ENCODE measurements around the gene TAF7. TPM values are rescaled to one million over a fixed set of nuclear protein-coding genes. Genes with fewer than 3 reads are reported as not detected.
"Not testable (repeated sequence)": the region's sequence is repeated elsewhere in the genome, so short reads cannot be mapped to it uniquely, and the experiment has no call there.

TAF7 gene
- total RNA-seq, 1 donor from 2014 or later, result 101 TPM

DNA sequence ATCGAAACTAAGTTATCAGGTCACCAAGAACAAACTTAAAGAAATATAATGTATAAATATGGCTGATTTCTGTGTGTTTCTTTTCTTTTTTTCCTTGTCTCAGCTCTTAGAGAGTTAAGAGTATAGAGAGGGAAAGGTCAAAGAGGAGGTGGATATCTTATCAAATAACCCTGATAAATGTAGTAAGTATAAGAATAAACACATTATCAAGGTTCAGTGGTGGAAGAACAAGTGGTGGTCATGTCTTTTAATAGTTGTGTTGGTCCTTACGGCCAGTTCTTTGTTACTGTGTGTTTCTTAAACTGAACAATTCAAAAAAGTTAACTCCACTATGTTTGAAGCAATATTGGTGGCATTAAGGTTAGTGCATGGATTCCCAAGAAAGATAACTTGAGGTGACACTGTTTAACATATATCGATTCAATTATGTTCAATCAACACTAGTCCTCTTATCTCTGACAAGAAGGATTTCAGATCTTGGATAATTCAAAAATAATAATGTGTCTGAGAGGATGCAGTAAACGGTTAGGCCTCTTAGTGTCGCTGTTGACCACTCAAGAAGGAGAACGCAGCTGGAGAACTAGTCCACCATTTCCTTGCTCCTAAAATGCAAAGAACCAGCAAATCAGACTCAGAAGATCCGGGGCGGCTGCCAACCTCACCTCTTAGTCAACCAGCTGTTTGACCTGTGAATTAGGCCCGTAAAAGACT, 22.8 kb upstream of the TAF7 start, which contains the start of gene PCDHGA3:
PCDHGA3 (plus strand) TSS at position 588 of the 711 bp plus-strand sequence. CDS start 205 bp downstream, outside the sequence.
- DNase-seq (no peak), ATAC-seq (ENCODE audit: poor library complexity) (peak; percentile 66)
- intact Hi-C loops (cut with DNase I), result no loop called here

DNA sequence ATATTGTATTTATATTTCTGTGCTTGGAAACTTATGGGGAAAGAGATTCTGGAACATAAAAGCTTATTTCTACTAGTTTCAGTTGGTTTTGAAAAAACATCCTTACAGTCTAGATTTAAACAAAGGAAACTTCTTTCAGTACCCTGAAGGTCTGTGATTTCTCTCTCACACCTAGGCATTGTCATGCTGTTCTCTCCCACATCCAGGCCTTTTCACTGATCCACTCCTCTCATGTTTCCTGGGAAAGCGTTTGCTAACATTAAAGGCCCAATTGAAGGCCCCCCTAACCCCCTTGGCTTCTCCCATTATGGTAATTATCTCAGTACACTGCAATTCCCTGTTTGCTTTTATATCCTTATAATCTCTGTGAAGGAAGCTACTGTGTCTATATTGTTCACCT, 22.2 kb upstream of the TAF7 start:
- ATAC-seq (ENCODE audit: poor library complexity), result peak; percentile 67
- intact Hi-C loops (cut with DNase I), result no loop called here
- DNase-seq, result no peak

DNA sequence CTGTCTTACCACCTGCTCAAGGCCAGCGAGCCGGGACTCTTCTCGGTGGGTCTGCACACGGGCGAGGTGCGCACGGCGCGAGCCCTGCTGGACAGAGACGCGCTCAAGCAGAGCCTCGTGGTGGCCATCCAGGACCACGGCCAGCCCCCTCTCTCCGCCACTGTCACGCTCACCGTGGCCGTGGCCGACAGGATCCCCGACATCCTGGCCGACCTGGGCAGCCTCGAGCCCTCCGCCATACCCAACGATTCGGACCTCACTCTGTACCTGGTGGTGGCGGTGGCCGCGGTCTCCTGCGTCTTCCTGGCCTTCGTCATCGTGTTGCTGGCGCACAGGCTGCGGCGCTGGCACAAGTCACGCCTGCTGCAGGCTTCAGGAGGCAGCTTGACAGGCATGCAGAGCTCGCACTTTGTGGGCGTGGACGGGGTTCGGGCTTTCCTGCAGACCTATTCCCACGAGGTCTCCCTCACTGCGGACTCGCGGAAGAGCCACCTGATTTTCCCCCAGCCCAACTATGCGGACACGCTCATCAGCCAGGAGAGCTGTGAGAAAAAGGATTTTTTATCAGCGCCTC, 20.3 kb upstream of the TAF7 start:
- DNase-seq, result peak; percentile 54
- intact Hi-C loops (cut with DNase I); ATAC-seq (ENCODE audit: poor library complexity): not testable (repeated sequence)

DNA sequence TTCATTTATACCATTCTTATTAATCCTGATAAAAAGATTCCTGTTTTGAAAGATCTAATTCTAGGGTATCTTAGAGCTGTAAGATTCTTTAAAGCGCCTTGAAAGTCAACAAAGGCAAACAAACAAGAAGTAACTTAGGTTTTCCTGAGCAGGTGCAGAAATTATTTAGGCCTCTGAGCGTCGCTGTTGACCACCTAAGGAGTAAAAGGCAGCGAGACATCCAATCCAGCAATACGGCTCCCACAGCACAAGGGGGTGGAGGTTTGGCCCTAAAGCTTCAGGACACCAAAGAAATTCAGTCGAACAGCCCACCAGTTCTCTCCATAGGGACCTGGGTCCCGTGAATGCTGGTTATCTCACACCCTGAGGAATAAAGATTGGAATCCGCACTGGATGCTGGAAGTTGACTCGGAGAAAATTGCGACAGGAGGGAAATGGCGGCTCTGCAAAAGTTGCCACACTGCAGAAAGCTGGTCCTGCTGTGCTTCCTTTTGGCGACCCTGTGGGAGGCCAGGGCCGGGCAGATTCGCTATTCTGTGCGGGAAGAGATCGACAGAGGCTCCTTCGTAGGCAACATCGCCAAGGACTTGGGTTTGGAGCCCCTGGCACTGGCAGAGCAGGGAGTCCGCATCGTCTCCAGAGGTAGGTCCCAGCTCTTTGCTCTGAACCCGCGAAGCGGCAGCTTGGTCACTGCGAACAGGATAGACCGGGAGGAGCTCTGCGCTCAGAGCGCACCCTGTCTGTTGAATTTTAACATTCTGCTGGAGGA, 18.1 kb upstream of the TAF7 start, which contains the start of gene PCDHGA2:
PCDHGA2 (plus strand) TSS at position 223 of the 769 bp plus-strand sequence.
- intact Hi-C loops (cut with DNase I), result no loop called here
- no peak for DNase-seq
- peak; percentile 67 for ATAC-seq (ENCODE audit: poor library complexity)

DNA sequence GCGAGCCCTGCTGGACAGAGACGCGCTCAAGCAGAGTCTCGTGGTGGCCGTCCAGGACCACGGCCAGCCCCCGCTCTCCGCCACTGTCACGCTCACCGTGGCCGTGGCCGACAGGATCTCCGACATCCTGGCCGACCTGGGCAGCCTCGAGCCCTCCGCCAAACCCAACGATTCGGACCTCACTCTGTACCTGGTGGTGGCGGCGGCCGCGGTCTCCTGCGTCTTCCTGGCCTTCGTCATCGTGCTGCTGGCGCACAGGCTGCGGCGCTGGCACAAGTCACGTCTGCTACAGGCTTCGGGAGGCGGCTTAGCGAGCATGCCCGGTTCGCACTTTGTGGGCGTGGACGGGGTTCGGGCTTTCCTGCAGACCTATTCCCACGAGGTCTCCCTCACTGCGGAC, 12.0 kb upstream of the TAF7 start:
- ATAC-seq (ENCODE audit: poor library complexity); intact Hi-C loops (cut with DNase I); DNase-seq: not testable (repeated sequence)

DNA sequence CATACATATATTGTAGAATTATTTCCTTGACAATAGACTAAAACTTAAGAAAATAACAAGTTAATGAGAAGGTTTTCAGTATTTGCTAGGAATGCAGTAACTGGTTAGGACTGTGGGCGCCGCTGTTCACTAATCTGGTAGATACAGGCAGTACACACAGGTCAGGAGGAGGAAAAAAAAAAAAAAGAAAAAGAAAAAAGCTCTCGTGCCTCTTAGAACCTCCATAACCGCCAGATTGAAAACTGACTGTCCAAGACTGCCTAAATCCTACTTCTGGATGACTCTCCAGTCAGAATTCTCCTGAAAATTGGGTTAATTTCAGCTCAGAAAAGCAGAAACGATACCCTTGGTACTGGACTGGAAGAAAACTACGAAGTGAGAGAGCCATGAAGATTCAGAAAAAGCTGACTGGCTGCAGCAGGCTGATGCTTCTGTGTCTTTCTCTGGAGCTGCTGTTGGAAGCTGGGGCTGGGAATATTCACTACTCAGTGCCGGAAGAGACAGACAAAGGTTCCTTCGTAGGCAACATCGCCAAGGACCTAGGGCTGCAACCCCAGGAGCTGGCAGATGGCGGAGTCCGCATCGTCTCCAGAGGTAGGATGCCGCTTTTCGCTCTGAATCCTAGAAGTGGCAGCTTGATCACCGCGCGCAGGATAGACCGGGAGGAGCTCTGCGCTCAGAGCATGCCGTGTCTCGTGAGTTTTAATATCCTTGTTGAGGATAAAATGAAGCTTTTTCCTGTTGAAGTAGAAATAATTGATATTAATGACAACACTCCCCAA, 9.9 kb upstream of the TAF7 start, which contains the start of gene PCDHGA1:
PCDHGA1 (plus strand) TSS at position 216 of the 782 bp plus-strand sequence.
- DNase-seq, result no peak
- peak; percentile 64 for ATAC-seq (ENCODE audit: poor library complexity)
- intact Hi-C loops (cut with DNase I), result no loop called here

DNA sequence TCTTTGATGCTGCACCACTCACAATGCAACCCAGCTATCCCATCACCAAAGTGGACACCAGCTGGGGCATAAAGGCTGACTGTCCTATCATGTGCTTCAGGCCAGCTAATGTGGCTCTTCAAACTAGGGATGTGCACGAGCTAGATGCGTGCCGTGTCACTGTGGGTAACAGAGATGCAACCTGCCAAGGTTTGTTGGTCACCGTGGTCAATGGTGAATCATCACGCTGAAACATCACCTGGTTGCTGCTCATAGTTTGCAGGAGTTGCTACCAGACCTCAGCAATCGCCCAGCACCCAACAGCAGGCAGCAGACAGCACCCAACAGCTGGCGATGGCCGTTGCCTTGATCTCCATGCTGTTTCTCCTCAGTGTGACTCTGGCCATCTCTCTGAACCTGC, 7.6 kb upstream of the TAF7 start:
- intact Hi-C loops (cut with DNase I), result no loop called here
- no peak for ATAC-seq (ENCODE audit: poor library complexity)

DNA sequence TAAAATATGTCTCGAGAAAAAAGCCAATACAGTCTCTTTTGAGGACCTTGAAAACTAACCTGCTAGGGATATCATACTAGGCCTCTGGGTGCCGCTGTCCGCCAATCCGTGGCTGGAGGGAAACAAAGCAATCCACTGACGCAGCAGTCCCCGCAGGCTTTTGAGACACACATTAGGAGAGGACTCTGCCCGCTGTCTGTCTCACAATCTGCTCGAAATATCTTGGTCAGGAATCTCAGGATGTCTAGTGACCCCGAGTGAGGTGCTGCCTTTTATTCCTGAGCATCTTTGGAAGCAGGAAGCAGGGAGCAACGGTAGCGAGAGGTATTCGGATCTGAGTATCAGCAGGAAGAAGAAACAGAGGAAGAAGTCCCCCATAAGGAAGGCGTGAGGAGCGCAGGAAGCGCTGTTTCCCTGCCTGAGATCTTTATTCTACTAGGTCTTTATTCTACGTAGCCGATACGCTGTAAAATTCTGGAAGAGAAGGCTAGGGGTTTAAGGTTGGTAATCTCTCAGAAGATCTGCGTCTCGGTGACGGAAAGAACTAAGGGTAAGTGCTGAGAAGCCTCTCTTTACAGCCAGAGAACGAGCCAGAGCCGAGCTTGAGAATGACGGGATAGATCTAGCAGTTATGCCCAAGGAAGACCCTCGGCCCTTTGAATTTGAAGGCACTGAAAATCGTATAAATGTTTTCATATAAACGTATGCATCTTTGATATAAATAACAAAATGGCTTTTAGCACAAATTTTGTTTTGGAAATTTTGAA, 5.7 kb upstream of the TAF7 start:
- ATAC-seq (ENCODE audit: poor library complexity) (peak; percentile 92), DNase-seq (peak; percentile 81)
- intact Hi-C loops (cut with DNase I), result no loop called here

More for the DNA sequence above, 7.6 kb upstream of the TAF7 start:
- no peak for DNase-seq

DNA sequence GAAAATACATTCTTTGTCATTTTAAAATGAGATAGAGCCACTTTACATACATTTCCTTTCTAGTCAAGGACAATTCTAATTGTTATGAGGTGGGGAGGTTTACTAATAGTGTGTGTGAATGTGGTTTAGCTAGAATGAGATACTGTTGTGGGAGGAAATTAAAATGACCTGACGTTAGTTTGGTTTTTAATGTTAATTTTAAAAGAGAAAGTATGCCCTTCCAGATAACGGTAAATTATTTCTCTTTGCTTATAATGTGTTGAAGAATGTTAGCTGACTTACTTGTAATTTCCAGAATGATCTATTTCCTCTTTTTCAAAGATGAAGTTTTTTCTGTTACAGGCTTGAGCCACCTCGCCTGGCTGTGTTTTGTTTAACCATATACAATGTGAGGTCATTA, 1.7 kb upstream of the TAF7 start:
- DNase-seq (no peak), ATAC-seq (ENCODE audit: poor library complexity) (no peak)
- intact Hi-C loops (cut with DNase I), result loop anchor here (5.0 kb wide), 1 partner anchor 240 kb away; no protein-coding TSS in a partner anchor

DNA sequence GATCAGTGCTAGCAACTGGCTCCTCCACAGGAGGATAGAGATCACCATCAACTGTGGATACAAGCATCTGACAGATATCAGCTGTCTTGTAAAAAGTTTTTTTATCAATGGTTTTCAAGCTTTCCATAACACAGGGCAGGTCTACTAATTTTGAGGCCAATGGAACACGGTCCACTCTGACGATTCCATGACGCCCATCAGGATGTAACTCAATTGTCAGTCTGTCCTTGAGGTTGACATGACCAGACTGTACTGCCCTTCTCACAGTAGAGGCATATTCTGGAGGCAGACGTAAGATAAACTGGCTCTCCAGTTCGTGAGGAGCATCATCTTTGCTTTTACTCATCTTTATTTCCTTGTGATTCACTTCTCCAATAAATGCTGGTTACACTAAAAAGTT, 885 bp downstream of the TAF7 start:
- intact Hi-C loops (cut with DNase I), result loop anchor here (5.0 kb wide), 1 partner anchor 243 kb away; no protein-coding TSS in a partner anchor
- DNase-seq (no peak), ATAC-seq (ENCODE audit: poor library complexity) (no peak)

DNA sequence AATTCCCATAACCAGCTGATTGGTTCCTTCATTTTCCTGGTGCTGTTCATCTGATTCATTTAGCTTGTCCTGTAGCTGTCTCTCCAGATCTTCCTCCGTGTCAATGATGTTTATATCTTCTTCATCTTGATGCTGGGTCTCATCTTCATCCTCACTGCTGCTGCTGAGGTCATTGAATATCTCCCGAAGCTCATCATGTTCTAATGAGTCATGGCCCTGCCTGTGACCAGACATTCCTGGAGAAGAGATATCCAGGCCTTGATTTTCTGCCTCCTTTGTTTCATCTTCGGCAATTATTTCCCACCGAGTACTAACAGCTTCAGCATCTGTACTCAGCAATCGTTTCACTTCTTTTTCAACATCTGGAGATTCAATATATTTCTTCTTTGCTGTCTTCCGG, 1.4 kb downstream of the TAF7 start:
- intact Hi-C loops (cut with DNase I), result no loop called here
- ATAC-seq (ENCODE audit: poor library complexity) (no peak), DNase-seq (no peak)

DNA sequence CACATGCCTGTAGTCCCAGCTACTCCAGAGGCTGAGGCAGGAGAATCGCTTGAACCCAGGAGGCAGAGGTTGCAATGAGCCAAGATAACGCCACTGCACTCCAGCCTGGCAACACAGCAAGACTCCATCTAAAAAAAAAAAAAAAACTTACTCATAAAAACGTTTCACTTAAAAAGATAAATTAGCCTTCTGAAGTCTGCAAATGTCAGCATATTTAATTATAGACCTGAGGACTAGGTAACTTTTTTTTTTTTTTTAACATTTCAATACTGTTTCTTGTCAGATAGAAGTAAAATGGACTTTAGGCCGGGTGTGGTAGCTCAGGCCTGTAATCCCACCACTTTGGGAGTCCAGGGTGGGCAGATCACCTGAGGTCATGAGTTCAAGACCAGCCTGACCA, 3.6 kb downstream of the TAF7 start:
- intact Hi-C loops (cut with DNase I); DNase-seq; ATAC-seq (ENCODE audit: poor library complexity): not testable (repeated sequence)

DNA sequence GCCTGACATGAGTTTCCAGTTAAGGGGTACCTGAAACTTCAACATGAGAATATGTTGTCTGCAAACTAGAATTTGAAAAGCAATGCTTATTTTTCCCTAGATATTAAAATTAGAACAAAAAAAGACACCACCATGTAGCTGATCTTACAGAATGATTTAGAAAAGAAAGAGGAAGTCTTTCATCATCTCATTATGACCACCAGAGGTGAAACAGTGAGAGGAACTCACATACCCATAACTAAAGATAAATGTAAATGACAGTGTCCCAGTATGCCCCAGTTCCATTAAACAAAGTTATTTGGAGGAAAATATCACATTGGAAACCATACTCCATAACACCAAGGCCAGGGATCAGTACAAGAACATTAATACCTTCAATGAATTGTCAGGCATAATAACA, 6.9 kb downstream of the TAF7 start:
- intact Hi-C loops (cut with DNase I), result no loop called here
- no peak for ATAC-seq (ENCODE audit: poor library complexity)

DNA sequence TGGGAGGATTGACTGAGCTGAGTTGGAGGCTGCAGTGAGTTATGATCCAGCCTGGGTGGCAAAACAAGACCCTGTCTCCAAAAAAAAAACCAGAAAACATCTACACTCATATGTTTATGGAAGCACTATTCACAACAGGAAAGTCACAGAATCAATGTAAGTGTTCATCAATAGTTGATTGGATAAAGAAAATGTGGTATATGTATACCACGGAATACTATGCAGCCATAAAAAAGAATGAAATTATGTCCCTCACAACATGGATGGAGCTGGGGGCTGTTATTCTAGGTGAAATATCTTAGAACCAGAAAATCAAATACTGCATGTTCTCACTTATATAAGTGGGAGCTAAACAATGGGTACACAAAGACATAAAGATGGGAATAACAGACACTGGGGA, 14.0 kb downstream of the TAF7 start:
- intact Hi-C loops (cut with DNase I), result no loop called here
- ATAC-seq (ENCODE audit: poor library complexity), result no peak

More for the DNA sequence above, 6.9 kb downstream of the TAF7 start:
- no peak for DNase-seq

DNA sequence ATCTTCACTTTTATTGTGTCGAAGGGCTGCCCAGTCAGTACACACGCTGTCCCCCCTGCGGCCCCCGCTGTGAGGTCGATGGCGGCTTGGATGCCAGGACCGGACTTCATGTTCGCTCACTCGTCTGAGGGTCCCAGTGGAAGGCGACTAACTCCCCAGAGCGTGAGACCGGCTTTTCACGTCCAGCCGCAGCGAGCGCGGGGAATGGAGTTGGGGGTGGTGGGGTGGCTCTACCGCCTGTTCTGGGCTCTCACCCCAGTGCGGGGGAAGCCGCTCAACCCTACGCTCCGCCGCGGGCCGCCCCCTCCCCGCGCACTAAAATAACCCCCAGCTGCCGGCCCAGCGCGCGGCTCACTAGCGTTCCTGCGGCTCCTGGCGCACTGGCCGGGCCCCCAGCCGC, 16.8 kb downstream of the TAF7 start, which contains the start of gene SLC25A2:
SLC25A2 (minus strand) TSS at position 294 of the 400 bp plus-strand sequence; CDS start at position 110, 184 bp downstream.
- intact Hi-C loops (cut with DNase I), result loop anchor here (5.0 kb wide), 1 partner anchor 36 kb away; no protein-coding TSS in a partner anchor
- DNase-seq, result no peak
- ATAC-seq (ENCODE audit: poor library complexity), result no peak

More for the DNA sequence above, 14.0 kb downstream of the TAF7 start:
- no peak for DNase-seq

DNA sequence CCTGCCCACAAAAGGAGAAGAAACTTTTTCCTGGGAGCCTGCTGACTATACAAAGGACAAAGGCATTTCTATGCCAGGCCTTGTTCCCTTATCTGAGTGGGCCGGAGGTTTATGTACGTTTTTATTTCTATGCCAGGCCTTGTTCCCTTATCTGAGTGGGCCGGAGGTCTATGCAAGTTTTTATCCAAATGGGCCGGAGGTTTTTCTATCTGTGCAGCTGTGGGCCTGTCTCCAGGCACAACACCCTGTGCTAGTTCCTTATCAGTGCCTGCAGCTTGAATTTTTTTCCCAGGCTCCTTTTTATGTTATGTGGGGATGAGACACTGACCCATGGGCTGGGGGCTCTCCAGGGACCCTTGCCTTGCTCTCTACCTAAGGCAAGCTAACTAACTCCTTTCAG, 22.2 kb downstream of the TAF7 start:
- ATAC-seq (ENCODE audit: poor library complexity), result no peak

DNA sequence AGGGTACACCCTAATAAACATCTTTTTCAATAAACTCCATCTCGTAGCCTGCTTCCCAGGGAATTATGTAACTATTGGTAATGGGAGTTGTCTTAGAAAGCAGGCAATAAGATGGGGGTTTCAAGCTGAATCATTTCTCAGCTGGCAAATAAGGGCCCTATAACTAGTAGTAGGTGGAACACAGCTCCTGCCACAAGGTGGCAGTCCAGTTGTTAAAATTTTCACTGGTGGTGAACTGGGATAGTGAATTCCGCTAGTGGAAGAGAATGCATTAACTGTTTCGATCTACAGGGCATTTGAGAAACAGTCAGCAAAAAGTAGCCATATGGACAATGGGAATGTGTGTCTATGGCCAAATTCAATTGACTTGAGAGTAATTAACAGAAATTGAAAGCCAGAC, 47.7 kb downstream of the TAF7 start:
- ATAC-seq (ENCODE audit: poor library complexity), result no peak
- intact Hi-C loops (cut with DNase I), result no loop called here
- DNase-seq, result no peak

More for the DNA sequence above, 22.2 kb downstream of the TAF7 start:
- intact Hi-C loops (cut with DNase I), result no loop called here
- DNase-seq, result no peak

Measured in Right ventricle myocardium superior (tissue), 1 donor.